Colon (tissue), 2 donors: Measurements from ENCODE around the gene CEPT1.
"Not testable (repeated sequence)": the region's sequence is repeated elsewhere in the genome, so short reads cannot be mapped to it uniquely, and the experiment has no call there.

Experiments
- FAIRE-seq: peaks from 2 replicates; lab custom pipeline; 2012; peaks lifted over from hg19 to GRCh38; lab: Jason Lieb, UNC
- donor health status: control.
- donor health status: control.

Gene CEPT1

DNA sequence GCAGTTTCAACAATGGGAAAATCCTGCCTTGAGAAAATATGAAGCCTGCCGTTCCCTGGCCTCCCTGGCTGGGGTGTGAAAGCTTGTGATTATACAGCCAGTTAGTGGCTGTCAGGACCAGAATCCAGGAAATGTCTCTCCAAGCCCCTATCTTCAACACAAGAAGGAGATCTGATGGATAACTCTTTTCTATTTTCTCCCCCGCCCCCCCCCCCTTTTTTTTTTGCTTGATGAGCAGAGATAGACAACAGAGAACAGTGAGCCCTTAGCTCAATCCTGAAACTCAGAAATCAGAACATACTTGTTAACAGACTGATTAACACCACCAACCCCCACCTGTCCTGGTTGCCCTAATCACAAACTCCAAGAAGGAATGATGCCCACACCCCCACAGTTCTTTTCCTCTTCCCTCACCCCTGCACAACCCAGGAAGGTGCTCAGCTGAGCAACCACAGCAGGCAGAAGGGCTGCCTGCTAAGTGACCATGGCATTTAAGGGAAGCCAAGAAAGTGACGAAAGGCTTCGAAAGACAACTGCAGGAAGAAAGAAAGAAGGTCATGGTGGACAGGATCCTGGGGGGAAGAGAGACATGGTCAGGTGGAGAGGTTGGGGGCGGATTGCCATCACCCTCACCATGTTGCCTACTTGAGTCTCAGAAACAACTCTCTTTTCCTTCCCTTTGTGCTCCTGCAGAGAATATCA is 72.8 kb downstream of the CEPT1 start:
- FAIRE-seq: no peak

DNA sequence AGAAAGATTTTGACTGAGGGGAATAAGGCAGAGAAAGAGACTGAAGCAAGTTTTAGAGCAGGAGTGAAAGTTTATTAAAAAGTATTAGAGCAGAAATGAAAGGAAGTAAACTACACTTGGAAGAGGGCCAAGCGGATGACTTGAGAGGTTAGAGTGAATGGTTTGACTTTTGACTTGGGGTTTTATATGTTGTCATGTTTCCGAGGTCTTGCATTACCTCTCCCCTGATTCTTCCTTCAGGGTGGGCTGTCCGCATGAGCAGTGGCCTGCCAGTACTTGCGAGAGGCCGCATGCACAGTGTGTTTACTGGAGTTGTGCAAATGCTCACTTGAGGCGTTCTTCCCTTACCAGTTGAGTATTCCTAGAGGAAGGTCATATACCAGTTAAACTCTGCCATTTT is 73.4 kb downstream of the CEPT1 start:
- FAIRE-seq: no peak

GRCh38 chr1:111214074-111214801 is 74.2 kb downstream of the CEPT1 start:
- no peak for FAIRE-seq

DNA sequence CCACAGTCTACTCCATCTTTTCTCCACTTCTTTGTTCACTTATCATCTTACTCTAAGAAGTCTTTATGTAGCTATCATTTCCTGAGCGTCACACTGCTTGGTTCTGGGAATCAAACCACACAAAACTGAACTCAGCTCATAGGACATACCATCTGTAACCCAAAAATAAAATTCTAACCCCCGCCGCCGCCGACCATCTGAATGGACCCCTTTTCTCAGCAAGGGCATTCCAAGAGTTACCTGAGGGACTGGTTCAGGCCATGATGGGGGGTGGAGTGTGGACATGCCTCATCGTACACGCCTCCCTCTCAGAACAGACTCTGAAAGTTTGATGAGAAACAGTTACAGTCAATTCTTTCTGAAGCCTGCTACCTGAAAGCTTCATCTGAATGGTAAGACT is 74.9 kb downstream of the CEPT1 start:
- no peak for FAIRE-seq

- FAIRE-seq: not testable (repeated sequence)
Observed at GRCh38 chr1:111215285-111215684, 75.3 kb downstream of the CEPT1 start.

GRCh38 chr1:111216751-111217150 is 76.7 kb downstream of the CEPT1 start:
- no peak for FAIRE-seq

- no peak for FAIRE-seq
Observed at GRCh38 chr1:111217183-111217910, 77.3 kb downstream of the CEPT1 start.

- FAIRE-seq: no peak
Observed at GRCh38 chr1:111218701-111219556, 78.9 kb downstream of the CEPT1 start.

DNA sequence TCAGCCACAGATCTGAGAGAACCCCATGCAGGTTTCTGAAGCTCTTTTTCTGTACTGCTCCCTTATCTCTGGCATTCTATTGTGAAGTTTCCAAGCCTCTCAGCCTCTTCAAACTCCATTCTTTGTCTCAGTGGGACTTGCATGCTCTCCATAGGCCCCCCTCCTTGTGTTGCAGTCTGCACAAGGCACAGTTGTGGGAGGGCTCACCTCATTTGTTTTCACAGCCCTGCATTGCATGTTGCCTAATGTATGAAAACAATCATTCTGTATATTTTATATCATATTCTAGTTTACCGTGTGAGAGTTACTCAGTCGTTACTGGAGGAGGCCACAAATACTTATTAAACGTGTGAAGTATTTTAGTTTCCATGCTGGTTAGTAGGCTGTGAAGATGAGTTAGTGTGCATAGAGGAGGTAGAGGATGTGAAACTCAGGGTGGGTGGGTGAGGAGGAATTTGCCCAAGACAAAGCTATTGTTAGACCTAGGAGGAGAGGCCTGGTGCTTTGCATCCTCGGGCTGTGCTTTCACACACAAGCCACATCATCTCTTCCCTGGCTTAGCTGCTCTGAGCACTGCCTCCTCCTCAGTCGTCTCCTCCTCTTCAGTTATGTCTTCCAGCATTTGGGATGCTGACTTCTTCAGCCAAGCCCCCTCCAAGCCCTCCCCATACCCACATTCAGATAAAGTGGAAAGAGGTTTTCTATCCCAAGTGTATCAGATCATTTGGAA is 79.7 kb downstream of the CEPT1 start:
- FAIRE-seq: no peak

DNA sequence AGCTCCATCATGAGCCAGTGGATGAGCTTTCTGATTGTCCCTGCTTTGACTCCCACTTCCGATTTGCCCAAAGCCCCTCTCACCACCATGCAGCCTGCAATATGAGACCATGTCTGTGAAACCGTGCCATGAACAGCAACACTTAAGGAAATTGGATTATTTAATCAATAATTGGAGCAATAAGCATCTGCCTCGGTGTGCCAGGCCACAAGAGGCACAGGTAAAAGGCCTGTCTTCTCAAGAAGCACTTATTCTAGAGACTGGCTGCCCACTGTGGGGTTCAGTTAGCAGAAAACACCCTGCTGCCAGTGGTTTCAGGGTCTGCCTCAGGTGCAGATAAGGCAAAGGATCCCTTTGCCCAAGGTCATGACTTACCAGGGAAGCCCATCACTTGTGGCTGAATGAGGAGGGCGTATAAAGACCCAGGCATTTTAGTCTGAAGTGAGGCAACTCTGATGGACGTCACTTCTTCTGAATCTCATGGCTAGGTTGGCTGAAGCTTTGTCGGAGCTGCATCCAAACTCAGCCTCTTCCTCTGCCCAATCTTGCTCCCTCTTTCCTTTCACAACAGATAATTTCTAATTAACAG is 80.4 kb downstream of the CEPT1 start:
- no peak for FAIRE-seq

- FAIRE-seq: no peak
Observed at GRCh38 chr1:111221276-111221632, 81.2 kb downstream of the CEPT1 start.

GRCh38 chr1:111221633-111222291 is 81.7 kb downstream of the CEPT1 start:
- no peak for FAIRE-seq

- FAIRE-seq: no peak
Observed at GRCh38 chr1:111222308-111223125, 82.5 kb downstream of the CEPT1 start.

- no peak for FAIRE-seq
Observed at GRCh38 chr1:111223126-111223685, 83.2 kb downstream of the CEPT1 start.

- FAIRE-seq: no peak
Observed at GRCh38 chr1:111225091-111225490, 85.1 kb downstream of the CEPT1 start.

DNA sequence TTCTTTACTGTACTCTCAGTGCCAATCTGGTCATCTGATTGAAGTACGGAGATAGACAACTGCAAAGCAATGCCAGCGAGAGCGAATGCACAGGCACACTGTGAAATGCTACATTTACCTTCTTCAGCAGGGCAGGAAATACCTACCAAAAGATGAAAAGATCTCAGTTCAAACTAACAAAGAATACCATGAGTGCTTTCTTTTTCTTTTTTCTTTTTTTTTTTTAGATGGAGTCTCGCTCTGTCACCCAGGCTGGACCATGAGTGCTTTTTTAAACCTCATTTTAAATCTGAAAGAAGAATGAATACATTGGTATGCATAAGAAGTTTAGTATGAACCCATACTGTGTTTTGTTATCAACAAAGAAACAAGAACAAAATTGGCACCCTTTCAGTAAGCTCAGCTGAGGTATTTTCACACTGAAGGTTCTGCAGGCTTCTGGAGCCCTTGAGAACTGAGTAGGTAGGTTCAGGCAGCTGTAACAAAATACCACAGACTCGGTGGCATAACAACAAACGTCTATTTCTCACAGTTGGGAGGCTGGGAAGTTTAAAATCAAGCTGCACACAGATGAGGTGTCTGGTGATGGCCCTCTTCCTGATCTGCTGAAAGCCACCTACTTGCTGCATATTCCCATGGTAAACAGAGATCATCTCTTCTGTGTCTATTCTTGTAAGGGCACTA is 85.8 kb downstream of the CEPT1 start:
- FAIRE-seq: no peak

- no peak for FAIRE-seq
Observed at GRCh38 chr1:111227434-111227833, 87.4 kb downstream of the CEPT1 start, which contains the start of gene CHI3L2. TSS of gene CHI3L2 (plus strand) at chr1:111227713. CDS start at chr1:111227730, 17 bp downstream.

DNA sequence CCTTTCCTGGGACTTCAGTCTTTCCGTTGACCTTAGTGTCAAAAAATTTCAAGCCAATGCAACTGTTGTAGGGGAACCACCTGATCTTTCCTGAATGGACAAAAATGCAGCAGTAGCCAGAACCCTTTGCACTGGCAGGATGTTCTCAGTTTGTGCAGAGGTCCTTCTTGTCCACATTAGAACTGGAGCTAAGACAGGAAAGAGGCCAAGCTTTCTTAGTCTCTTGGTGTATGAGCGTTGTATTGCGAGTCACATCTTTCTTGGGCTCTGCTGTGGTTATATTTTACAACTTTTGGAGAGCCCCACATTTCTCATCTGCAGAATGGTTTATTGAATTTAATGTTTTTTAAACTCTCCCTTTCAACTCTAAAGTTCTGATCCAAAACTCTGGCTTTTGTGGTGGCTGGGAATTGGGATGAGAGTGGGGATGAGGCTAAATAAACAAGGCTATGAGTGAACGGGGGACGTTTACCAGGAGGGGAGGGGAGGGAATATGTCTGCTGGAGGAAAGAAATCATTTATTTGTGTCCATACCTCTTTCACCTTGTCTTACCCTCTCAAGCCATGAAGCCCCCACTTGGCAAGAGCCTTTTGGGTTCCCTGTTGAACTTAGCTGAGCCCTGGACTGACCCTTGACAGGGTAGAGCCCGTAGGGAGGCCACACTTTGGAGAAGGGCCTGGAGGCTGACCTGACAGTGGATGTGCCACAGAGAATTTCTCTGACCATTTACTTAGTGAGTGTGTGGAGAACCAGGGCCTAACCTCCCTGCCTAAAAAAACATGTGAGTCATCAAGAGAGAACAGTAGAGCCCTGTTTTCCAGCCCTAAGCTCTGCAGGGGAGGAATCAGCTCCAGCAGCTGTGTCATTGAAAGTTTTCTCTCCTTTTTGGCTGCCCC is 88.1 kb downstream of the CEPT1 start:
- no peak for FAIRE-seq
